Glutamatergic neuron (in vitro differentiated cells): ENCODE results near the gene SUSD3. TPM values are rescaled to one million over a fixed set of nuclear protein-coding genes. Genes with fewer than 3 reads are reported as not detected.
"Not testable (repeated sequence)": the region's sequence is repeated elsewhere in the genome, so short reads cannot be mapped to it uniquely, and the experiment has no call there.

Source experiments
- DNase-seq: peaks from one replicate; pipeline ENCODE4 v3.0.0; 2022
- H3K27ac Mint-ChIP-seq: one replicate; pipeline ENCODE4 v1.8.0; 2020; ENCODE audit warnings: mild to moderate bottlenecking, mixed read lengths, inconsistent platforms; ENCODE audit not compliant: unreplicated experiment
- H3K27me3 Mint-ChIP-seq: one replicate; pipeline ENCODE4 v1.8.0; 2020; ENCODE audit warnings: mild to moderate bottlenecking, moderate library complexity, mixed read lengths, inconsistent platforms; ENCODE audit not compliant: unreplicated experiment
- H3K36me3 Mint-ChIP-seq: one replicate; pipeline ENCODE4 v1.8.0; 2020; ENCODE audit warnings: mild to moderate bottlenecking, mixed read lengths, inconsistent platforms; ENCODE audit not compliant: unreplicated experiment
- H3K4me1 Mint-ChIP-seq: one replicate; pipeline ENCODE4 v1.8.0; 2020; ENCODE audit warnings: mild to moderate bottlenecking, low read depth, mixed read lengths, inconsistent platforms; ENCODE audit not compliant: unreplicated experiment
- H3K4me3 Mint-ChIP-seq: one replicate; pipeline ENCODE4 v1.8.0; 2020; ENCODE audit warnings: mild to moderate bottlenecking, mixed read lengths, inconsistent platforms; ENCODE audit not compliant: unreplicated experiment
- H3K9me3 Mint-ChIP-seq: one replicate; pipeline ENCODE4 v1.8.0; 2020; ENCODE audit warnings: mild to moderate bottlenecking, moderate library complexity, mixed read lengths, inconsistent platforms; ENCODE audit not compliant: unreplicated experiment
- total RNA-seq: library from RNA; stranded (reverse); fragmentation: NEBNext Ultra II Directional; extraction: Animal tissue kit (Norgen Biotek cat#: 25700); gene quantifications from one replicate; pipeline ENCODE4 v1.2.1, GENCODE V29; 2021; ENCODE audit not compliant: unreplicated experiment
- TF ChIP-seq, protein P1 (sequence below): fragments of 200-600 bp; sonication (generic); IDR thresholded peaks from one replicate; pipeline ENCODE4 v1.5.0; 2021; ENCODE audit not compliant: partially characterized antibody, unreplicated experiment

SUSD3 gene
- total RNA-seq, 1 donor from 2014 or later: not detected

DNA sequence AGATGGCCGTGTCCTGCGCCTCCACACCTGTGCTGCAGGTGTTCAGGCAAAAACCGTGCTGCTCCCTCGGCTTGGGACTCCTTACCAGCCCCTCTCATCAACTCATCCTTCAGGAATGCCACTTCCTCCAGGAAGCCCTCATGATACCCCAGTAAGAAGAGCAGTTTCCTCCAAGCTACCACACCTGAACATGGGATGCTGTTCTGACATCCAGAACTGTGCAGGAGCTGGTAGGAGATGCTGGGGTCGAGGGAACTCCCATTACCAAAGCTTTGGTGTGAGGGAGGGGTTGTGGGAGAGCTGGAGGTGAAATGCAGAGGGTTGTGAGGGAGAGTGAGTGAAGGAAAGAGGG lies 56.5 kb downstream of the SUSD3 start:
- peaks cover 9% of the 10 kb centered on the region for H3K36me3 Mint-ChIP-seq

DNA sequence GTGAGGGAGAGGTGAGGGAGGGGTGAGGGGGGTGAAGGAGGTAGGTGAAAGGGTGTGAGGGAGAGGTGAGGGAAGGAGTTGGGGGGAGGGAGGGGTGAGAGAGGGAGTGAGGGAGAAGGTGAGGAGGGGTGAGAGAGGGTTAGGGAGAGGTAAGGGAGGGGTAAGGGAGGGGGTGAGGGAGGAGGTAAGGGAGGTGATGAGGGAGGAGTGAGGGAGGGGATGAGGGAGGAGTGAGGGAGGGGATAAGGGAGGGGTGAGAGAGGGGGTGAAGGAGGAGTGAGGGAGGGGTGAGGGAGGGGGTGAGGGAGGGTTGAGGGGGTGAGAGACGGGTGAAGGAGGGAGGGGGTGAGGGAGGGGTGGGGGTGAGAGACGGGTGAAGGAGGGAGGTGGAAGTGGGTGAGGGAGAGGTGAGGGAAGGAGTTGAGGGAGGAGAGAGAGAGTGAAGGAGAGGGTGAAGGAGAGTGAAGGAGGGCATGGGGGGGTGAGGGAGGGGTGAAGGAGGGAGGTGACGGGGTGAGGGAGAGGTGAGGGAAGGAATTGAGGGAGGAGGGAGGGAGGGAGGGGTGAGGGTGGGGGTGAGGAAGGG lies 57.1 kb downstream of the SUSD3 start:
- peaks cover 6% of the 10 kb centered on the region for H3K27me3 Mint-ChIP-seq
- peaks cover 5% of the 10 kb centered on the region for H3K4me1 Mint-ChIP-seq
- DNase-seq: peak; percentile 3
- H3K36me3 Mint-ChIP-seq: peaks cover 9% of the 10 kb centered on the region
- TF ChIP-seq, protein P1, sequence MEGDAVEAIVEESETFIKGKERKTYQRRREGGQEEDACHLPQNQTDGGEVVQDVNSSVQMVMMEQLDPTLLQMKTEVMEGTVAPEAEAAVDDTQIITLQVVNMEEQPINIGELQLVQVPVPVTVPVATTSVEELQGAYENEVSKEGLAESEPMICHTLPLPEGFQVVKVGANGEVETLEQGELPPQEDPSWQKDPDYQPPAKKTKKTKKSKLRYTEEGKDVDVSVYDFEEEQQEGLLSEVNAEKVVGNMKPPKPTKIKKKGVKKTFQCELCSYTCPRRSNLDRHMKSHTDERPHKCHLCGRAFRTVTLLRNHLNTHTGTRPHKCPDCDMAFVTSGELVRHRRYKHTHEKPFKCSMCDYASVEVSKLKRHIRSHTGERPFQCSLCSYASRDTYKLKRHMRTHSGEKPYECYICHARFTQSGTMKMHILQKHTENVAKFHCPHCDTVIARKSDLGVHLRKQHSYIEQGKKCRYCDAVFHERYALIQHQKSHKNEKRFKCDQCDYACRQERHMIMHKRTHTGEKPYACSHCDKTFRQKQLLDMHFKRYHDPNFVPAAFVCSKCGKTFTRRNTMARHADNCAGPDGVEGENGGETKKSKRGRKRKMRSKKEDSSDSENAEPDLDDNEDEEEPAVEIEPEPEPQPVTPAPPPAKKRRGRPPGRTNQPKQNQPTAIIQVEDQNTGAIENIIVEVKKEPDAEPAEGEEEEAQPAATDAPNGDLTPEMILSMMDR: no peak
- H3K27ac Mint-ChIP-seq: no peak overlapping the region
- no peak overlapping the region for H3K4me3 Mint-ChIP-seq
- peaks cover 7% of the 10 kb centered on the region for H3K9me3 Mint-ChIP-seq

More for the DNA sequence above, 56.5 kb downstream of the SUSD3 start:
- peaks cover 7% of the 10 kb centered on the region for H3K9me3 Mint-ChIP-seq
- TF ChIP-seq, protein P1: no peak
- H3K4me1 Mint-ChIP-seq: peaks cover 5% of the 10 kb centered on the region
- H3K27ac Mint-ChIP-seq: peak overlapping the region; percentile 12
- DNase-seq: no peak
- H3K27me3 Mint-ChIP-seq: peaks cover 6% of the 10 kb centered on the region
- no peak overlapping the region for H3K4me3 Mint-ChIP-seq

DNA sequence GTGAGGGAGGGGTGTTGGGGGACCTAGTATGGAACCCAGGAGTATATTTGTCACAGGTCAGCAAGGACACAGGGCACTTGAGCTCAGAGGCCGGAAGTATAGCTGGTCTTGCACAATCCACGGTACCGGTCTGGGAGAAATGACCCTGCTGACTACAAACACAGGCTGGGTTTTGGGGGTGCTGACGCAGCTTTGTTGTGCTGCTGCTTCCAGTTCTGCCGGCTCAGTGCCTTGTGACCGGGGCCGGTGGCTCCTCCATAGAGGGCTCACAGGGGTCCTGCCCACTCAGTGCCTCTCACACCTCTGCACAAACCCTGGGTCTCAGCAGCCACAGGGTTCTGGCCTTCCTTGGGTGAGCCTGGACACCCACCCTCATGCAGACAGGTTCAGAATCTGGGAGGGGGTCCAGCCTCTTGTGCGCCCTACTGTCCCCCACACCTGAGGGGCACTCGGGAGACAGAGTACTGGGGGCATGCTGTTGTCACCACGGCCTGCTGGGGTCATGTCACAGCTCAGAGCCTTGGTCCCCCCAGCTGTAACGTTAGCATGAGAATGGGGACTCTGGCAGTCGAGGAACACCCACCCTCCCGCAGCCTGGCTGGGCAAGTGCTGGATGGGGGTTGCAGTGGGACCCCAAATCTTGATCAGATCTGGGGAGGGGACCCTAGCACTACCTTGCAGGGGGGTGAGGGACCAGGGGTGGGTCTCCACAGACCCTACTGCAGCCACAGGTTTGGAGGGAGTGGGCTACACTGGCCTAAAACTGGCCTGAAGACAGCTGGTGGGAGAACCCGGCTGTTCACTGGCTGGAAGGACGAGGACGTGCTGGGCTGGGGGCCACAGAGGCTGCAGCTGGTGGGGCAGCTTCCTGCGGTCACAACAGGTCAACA lies 57.8 kb downstream of the SUSD3 start:
- no peak overlapping the region for H3K4me3 Mint-ChIP-seq
- peaks cover 6% of the 10 kb centered on the region for H3K27me3 Mint-ChIP-seq
- H3K9me3 Mint-ChIP-seq: peaks cover 7% of the 10 kb centered on the region
- DNase-seq: peak; percentile 18
- H3K4me1 Mint-ChIP-seq: peaks cover 2% of the 10 kb centered on the region
- H3K36me3 Mint-ChIP-seq: peaks cover 5% of the 10 kb centered on the region
- TF ChIP-seq, protein P1: no peak
- no peak overlapping the region for H3K27ac Mint-ChIP-seq

DNA sequence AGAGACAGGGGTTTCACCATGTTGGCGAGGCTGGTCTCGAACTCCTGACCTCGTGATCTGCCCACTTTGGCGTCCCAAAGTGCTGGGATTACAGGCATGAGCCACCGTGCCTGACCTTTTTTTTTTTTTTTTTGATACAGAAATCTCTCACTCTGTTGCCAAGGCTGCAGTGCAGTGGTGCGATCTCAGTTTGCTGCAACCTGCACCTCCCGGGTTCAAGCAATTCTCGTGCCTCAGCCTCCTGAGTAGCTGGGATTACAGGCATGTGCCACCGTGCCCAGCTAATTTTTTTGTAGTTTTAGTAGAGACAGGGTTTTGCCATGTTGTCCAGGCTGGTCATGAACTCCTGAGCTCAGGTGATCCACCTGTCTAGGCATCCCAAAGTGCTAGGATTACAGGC lies 59.0 kb downstream of the SUSD3 start:
- not testable (repeated sequence) for H3K27me3 Mint-ChIP-seq, H3K36me3 Mint-ChIP-seq, H3K4me3 Mint-ChIP-seq, H3K4me1 Mint-ChIP-seq, H3K27ac Mint-ChIP-seq, DNase-seq, H3K9me3 Mint-ChIP-seq

DNA sequence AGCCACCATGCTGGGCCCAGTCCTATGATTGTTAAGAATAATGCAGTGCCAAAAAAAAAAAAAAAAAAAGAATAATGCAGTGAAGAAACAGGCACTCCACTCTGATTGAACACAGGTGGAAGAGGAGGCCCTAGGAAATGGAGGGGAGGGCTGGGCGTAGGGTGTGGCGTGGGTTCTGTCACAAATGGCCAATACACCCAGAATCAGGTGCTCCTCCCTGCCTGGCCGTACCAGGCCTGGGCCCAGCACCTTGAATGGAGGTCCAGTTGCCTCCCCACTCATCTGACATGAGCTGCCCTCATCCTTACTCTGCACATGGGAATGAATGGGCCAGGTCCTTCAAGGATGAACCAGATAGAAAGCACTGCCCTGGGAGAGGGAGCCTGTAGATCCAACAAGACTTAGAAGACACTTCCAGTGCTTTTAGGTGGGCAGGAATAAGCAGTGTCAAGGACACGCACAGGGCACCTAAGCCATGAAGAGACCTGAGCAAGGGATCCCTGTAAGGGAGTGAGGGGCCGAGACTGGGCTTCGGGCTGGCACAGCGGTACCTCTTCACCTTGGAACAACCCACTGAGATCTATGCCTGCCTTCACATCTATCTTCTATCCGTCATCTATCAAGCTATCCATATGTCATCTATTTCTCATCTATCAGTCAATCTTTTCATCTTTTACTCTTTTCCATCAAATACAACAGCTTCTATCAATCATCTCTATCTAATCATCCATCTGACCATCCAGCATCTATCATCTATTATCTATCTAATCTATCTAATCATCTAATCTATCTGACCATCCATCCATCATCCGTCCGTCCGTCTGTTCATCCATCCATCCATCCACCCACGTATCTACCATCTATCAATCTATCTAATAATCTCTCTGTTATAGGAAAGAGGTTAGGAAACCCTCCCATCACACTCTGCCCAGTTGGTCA lies 59.7 kb downstream of the SUSD3 start:
- peaks cover 7% of the 10 kb centered on the region for H3K9me3 Mint-ChIP-seq
- no peak overlapping the region for H3K4me3 Mint-ChIP-seq
- DNase-seq: no peak
- peaks cover 6% of the 10 kb centered on the region for H3K27me3 Mint-ChIP-seq
- H3K4me1 Mint-ChIP-seq: peaks cover 2% of the 10 kb centered on the region
- no peak overlapping the region for H3K27ac Mint-ChIP-seq
- peaks cover 5% of the 10 kb centered on the region for H3K36me3 Mint-ChIP-seq
- TF ChIP-seq, protein P1: no peak
